Esophagus muscularis mucosa (tissue), 4 donors: ENCODE measurements around the gene ZC3H12A.

Experiments
- CTCF ChIP-seq, 3 experiments: fragments of 200-600 bp in 2 of 3; fragments of 450-650 bp in 1 of 3; sonication (generic) in 2 of 3; IDR thresholded peaks; one replicate each; pipeline ENCODE4 v1.5.1; 2017 to 2019; ENCODE audit warnings: antibody characterized with exemption in 3 of 3, mild to moderate bottlenecking in 2 of 3, moderate library complexity in 1 of 3
- EP300 ChIP-seq: sonication (generic); formaldehyde crosslinking; IDR thresholded peaks from one replicate; pipeline ENCODE4 v1.6.1; 2017; ENCODE audit warnings: antibody characterized with exemption
- POLR2AphosphoS5 ChIP-seq, 2 donors: sonication (generic); formaldehyde crosslinking; IDR thresholded peaks; one replicate each; pipeline ENCODE4 v1.6.1; 2017; ENCODE audit warnings: antibody characterized with exemption in 2 of 2

- no peak for TF ChIP-seq EP300
- TF ChIP-seq CTCF (IDR thresholded peaks at IDR 0.05), result no peak
- no peak for TF ChIP-seq POLR2AphosphoS5 (IDR thresholded peaks at IDR 0.05)
Measured at GRCh38 chr1:37430103-37430985, 44.0 kb upstream of the ZC3H12A start.
